Prostate gland (tissue), 2 donors: Measurements from ENCODE around the gene CTNND2.

ENCODE experiments used
- POLR2A ChIP-seq: fragments of 450-650 bp; IDR thresholded peaks from one replicate; pipeline ENCODE4 v1.6.1; 2016; ENCODE audit warnings: antibody characterized with exemption, mild to moderate bottlenecking
- POLR2AphosphoS5 ChIP-seq: sonication (generic); formaldehyde crosslinking; IDR thresholded peaks from one replicate; pipeline ENCODE4 v1.6.1; 2017; ENCODE audit warnings: antibody characterized with exemption
- TF ChIP-seq, protein P1 (sequence below), 4 experiments: fragments of 200-600 bp in 2 of 4; fragments of 450-650 bp in 2 of 4; sonication (generic) in 2 of 4; IDR thresholded peaks; 1 replicate in 3 of 4; 2 replicates in 1 of 4; pipeline ENCODE4 v1.5.1; 2016 to 2019; ENCODE audit warnings: antibody characterized with exemption in 4 of 4, mild to moderate bottlenecking in 2 of 4, moderate library complexity in 2 of 4

DNA sequence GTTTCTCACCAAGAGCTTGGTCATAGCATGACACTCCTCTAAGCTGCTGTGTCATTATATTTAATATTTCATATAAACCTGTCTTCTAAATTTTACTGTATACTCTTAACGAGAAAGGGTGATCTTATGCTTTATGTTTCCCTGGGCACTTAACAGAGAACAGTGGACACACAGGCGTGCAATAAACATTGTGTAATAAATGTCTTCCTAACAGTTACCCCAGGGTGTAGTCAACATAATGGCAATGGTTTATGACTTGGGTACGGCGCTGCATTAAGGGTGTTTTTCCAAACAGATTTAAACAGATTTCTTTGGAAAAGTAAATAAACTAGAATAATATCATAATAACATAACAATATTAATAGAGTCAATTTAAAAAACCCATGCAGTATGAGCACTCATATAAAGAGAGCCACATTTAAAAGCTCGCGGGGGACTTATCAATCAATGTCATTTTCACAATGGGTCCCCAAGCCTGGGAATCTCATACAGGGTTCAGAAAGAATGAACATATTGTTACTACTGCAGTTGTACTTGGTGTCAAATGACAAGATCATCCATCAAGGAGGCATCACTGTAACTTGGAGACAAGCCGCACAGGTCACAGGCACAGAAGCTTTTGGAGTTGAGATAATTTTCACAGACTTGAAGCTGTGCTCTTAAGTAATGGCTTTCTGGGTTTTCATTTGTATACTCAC, 376.4 kb downstream of the CTNND2 start:
- TF ChIP-seq, protein P1, sequence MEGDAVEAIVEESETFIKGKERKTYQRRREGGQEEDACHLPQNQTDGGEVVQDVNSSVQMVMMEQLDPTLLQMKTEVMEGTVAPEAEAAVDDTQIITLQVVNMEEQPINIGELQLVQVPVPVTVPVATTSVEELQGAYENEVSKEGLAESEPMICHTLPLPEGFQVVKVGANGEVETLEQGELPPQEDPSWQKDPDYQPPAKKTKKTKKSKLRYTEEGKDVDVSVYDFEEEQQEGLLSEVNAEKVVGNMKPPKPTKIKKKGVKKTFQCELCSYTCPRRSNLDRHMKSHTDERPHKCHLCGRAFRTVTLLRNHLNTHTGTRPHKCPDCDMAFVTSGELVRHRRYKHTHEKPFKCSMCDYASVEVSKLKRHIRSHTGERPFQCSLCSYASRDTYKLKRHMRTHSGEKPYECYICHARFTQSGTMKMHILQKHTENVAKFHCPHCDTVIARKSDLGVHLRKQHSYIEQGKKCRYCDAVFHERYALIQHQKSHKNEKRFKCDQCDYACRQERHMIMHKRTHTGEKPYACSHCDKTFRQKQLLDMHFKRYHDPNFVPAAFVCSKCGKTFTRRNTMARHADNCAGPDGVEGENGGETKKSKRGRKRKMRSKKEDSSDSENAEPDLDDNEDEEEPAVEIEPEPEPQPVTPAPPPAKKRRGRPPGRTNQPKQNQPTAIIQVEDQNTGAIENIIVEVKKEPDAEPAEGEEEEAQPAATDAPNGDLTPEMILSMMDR (IDR thresholded peaks at IDR 0.05): no peak
- no peak for TF ChIP-seq POLR2A
- no peak for TF ChIP-seq POLR2AphosphoS5
